Loucy (cell line): ENCODE measurements around the gene MRPL21.

ENCODE experiments used
- EZH2phosphoT487 ChIP-seq: fragments of 200-600 bp; IDR thresholded peaks from 2 replicates; pipeline ENCODE4 v1.6.1; 2018; ENCODE audit warnings: antibody characterized with exemption, mild to moderate bottlenecking, moderate library complexity, borderline replicate concordance
- TF ChIP-seq, protein P1 (sequence below): fragments of 200-600 bp; sonication (generic); conservative IDR thresholded peaks from 2 replicates; pipeline ENCODE4 v1.5.1; 2014; ENCODE audit warnings: mild to moderate bottlenecking, antibody characterized with exemption, low read length

DNA sequence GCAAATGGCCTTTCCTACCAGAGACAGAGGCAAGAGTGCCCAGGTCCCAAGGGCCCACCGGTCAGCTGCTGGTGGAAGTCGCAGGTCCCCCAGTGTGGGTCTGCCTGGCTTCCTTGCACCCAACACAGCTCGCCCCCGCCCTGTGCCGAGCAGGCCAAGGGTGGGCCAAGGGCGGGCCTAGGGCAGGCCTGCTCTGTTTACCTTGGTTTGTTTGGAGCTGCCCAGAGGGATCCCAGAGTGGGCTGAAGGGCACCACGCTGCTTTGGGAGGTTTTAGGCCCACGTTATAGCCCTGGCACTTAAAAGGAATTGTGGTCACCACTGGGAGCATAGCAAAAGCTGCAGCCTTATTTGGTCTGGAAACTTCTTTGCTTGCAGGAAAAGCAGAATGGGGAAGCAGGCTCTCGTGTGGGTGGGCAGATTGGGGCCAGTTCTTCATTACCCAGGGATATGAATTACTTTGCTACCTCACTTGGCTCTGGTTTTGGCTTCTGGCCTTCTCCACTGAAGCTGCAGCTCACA is 39.2 kb upstream of the MRPL21 start:
- TF ChIP-seq, protein P1, sequence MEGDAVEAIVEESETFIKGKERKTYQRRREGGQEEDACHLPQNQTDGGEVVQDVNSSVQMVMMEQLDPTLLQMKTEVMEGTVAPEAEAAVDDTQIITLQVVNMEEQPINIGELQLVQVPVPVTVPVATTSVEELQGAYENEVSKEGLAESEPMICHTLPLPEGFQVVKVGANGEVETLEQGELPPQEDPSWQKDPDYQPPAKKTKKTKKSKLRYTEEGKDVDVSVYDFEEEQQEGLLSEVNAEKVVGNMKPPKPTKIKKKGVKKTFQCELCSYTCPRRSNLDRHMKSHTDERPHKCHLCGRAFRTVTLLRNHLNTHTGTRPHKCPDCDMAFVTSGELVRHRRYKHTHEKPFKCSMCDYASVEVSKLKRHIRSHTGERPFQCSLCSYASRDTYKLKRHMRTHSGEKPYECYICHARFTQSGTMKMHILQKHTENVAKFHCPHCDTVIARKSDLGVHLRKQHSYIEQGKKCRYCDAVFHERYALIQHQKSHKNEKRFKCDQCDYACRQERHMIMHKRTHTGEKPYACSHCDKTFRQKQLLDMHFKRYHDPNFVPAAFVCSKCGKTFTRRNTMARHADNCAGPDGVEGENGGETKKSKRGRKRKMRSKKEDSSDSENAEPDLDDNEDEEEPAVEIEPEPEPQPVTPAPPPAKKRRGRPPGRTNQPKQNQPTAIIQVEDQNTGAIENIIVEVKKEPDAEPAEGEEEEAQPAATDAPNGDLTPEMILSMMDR, result no peak
- TF ChIP-seq EZH2phosphoT487, result no peak
